ENCODE data around the gene TRDN.

DNA sequence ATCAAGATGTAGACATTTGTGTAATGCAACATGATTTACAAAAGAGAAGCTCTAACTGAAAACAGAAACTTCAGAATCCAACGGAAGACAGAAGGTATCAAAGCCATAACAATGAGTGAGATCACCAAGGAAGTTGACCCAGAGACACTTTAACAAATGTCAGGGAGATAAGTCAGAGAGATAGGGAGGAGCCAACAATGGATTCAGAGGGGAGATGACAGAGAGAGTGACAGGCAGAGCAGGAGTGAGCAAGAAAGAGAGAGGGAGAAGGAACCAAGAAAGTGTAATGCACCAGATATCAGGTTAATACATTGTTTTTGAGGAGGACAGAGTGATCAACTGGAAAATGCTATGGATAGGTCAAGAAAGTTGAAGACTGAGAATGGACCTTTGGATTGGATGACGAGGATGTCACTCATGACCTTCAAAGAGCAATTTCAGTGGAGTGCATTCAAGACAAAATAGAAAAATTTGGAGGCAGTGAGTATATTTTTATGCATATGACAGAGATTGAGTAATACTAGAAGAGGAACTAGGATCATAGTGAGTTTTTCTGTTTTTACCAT lies 86.6 kb downstream of the TRDN start:
- TF ChIP-seq, protein P1, sequence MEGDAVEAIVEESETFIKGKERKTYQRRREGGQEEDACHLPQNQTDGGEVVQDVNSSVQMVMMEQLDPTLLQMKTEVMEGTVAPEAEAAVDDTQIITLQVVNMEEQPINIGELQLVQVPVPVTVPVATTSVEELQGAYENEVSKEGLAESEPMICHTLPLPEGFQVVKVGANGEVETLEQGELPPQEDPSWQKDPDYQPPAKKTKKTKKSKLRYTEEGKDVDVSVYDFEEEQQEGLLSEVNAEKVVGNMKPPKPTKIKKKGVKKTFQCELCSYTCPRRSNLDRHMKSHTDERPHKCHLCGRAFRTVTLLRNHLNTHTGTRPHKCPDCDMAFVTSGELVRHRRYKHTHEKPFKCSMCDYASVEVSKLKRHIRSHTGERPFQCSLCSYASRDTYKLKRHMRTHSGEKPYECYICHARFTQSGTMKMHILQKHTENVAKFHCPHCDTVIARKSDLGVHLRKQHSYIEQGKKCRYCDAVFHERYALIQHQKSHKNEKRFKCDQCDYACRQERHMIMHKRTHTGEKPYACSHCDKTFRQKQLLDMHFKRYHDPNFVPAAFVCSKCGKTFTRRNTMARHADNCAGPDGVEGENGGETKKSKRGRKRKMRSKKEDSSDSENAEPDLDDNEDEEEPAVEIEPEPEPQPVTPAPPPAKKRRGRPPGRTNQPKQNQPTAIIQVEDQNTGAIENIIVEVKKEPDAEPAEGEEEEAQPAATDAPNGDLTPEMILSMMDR (IDR thresholded peaks at IDR 0.05; ENCODE audit: low read length): no peak
- no peak for TF ChIP-seq EZH2 (IDR thresholded peaks at IDR 0.05; ENCODE audit: borderline replicate concordance, low read length)
